Neural progenitor cell (in vitro differentiated cells): ENCODE data around the gene ZNF282.

Experiments
- CTCF ChIP-seq: fragments of 200-600 bp; sonication (generic); IDR thresholded peaks from 2 replicates; pipeline ENCODE4 v1.5.1; 2017; ENCODE audit warnings: antibody characterized with exemption, mild to moderate bottlenecking
- EZH2 ChIP-seq: fragments of 200-600 bp; sonication (generic); IDR thresholded peaks from 2 replicates; pipeline ENCODE4 v1.6.1; 2017; ENCODE audit warnings: antibody characterized with exemption, mild to moderate bottlenecking, moderate library complexity
- EZH2phosphoT487 ChIP-seq: fragments of 200-600 bp; sonication (generic); IDR thresholded peaks from 2 replicates; pipeline ENCODE4 v1.6.1; 2017; ENCODE audit warnings: antibody characterized with exemption

- TF ChIP-seq EZH2phosphoT487 (no peak), EZH2 (no peak), CTCF (no peak)
These were observed 7.1 kb upstream of the ZNF282 start for GRCh38 chr7:149188213-149188612.
